GM23338 (cell line): ENCODE measurements around the gene INHBC. TPM values are rescaled to one million over a fixed set of nuclear protein-coding genes. Genes with fewer than 3 reads are reported as not detected.
A peak's percentile ranks its signal among the peaks of the same experiment; 100 is the strongest.

Experiments used
- ATAC-seq: fragments of 200-7000 bp; cut with Tn5 transposase; 3 replicates; pipeline ENCODE4 v1.9.1; 2020
- DNase-seq: peaks from one replicate; pipeline ENCODE4 v3.0.0-alpha.2; 2015; ENCODE audit warnings: low spot score
- H2AFZ ChIP-seq: fragments of 200-600 bp; sonication (generic); 2 replicates; pipeline ENCODE4 v1.8.0; 2016; ENCODE audit warnings: antibody characterized with exemption, mild to moderate bottlenecking, moderate library complexity
- H3F3A ChIP-seq: fragments of 200-600 bp; sonication (generic); replicated peaks from 2 replicates; pipeline ENCODE4 v1.8.0; 2017; ENCODE audit warnings: antibody characterized with exemption, mixed run types, low read depth
- H3K27ac ChIP-seq: fragments of 200-600 bp; sonication (generic); 2 replicates; pipeline ENCODE4 v1.6.1; 2016; ENCODE audit warnings: low read depth
- H3K27me3 ChIP-seq: fragments of 200-600 bp; sonication (generic); 2 replicates; pipeline ENCODE4 v1.8.0; 2016; ENCODE audit warnings: mild to moderate bottlenecking, mixed run types, moderate library complexity; ENCODE audit not compliant: insufficient read depth
- H3K36me3 ChIP-seq: fragments of 200-600 bp; sonication (generic); 2 replicates; pipeline ENCODE4 v1.8.0; 2016; ENCODE audit warnings: mild to moderate bottlenecking; ENCODE audit not compliant: insufficient read depth
- H3K4me1 ChIP-seq: fragments of 200-600 bp; sonication (generic); 2 replicates; pipeline ENCODE4 v1.8.0; 2016; ENCODE audit warnings: mild to moderate bottlenecking, moderate library complexity; ENCODE audit not compliant: insufficient read depth
- H3K4me2 ChIP-seq: fragments of 200-600 bp; sonication (generic); 2 replicates; pipeline ENCODE4 v1.7.1; 2017; ENCODE audit warnings: mixed run types
- H3K4me3 ChIP-seq: fragments of 200-600 bp; sonication (generic); 2 replicates; pipeline ENCODE4 v1.6.1; 2016; ENCODE audit warnings: mixed run types
- H3K79me2 ChIP-seq: fragments of 200-600 bp; sonication (generic); replicated peaks from 2 replicates; pipeline ENCODE4 v1.8.0; 2017; ENCODE audit warnings: mild to moderate bottlenecking; ENCODE audit not compliant: insufficient read depth
- H3K9me2 ChIP-seq: fragments of 200-600 bp; sonication (generic); 2 replicates; pipeline ENCODE4 v1.8.0; 2017; ENCODE audit not compliant: insufficient read depth
- H4K20me1 ChIP-seq: fragments of 200-600 bp; sonication (generic); replicated peaks from 2 replicates; pipeline ENCODE4 v1.8.0; 2017; ENCODE audit warnings: mild to moderate bottlenecking; ENCODE audit not compliant: insufficient read depth
- H3K27ac Mint-ChIP-seq: 2 replicates; pipeline ENCODE4 v1.8.0; 2020; ENCODE audit warnings: inconsistent platforms, mild to moderate bottlenecking, moderate library complexity, mixed read lengths
- H3K27me3 Mint-ChIP-seq: 3 replicates; pipeline ENCODE4 v1.8.0; 2022; ENCODE audit warnings: low read depth, mild to moderate bottlenecking, moderate library complexity, mixed read lengths, inconsistent platforms; ENCODE audit not compliant: insufficient read depth, poor library complexity
- H3K36me3 Mint-ChIP-seq: 3 replicates; pipeline ENCODE4 v1.8.0; 2021; ENCODE audit warnings: low read depth, mild to moderate bottlenecking, inconsistent platforms, moderate library complexity, mixed read lengths
- H3K4me1 Mint-ChIP-seq: 3 replicates; pipeline ENCODE4 v1.8.0; 2020; ENCODE audit warnings: mild to moderate bottlenecking, inconsistent platforms, mixed read lengths
- H3K4me3 Mint-ChIP-seq: 3 replicates; pipeline ENCODE4 v1.8.0; 2021; ENCODE audit warnings: moderate library complexity, mild to moderate bottlenecking, inconsistent platforms, mixed read lengths
- H3K9me3 Mint-ChIP-seq: 3 replicates; pipeline ENCODE4 v1.8.0; 2020; ENCODE audit warnings: moderate library complexity, mild to moderate bottlenecking, inconsistent platforms, mixed read lengths
- CREB1 ChIP-seq: fragments of 250-450 bp; sonication (Bioruptor Pico); IDR thresholded peaks from 2 replicates; pipeline ENCODE4 v1.5.0; 2020; ENCODE audit warnings: low read depth, mild to moderate bottlenecking, moderate library complexity
- EZH2 ChIP-seq: fragments of 200-600 bp; sonication (generic); IDR thresholded peaks from one replicate; pipeline ENCODE4 v1.8.0; 2017; ENCODE audit warnings: antibody characterized with exemption, mild to moderate bottlenecking, low read depth; ENCODE audit not compliant: unreplicated experiment
- EZH2phosphoT487 ChIP-seq: fragments of 200-600 bp; sonication (generic); IDR thresholded peaks from one replicate; pipeline ENCODE4 v1.8.1; 2018; ENCODE audit warnings: antibody characterized with exemption; ENCODE audit not compliant: unreplicated experiment
- JUNB ChIP-seq: IDR thresholded peaks from one replicate; pipeline ENCODE4 v1.6.1; 2016; ENCODE audit warnings: antibody characterized with exemption; ENCODE audit not compliant: unreplicated experiment
- NANOG ChIP-seq: IDR thresholded peaks from 2 replicates; pipeline ENCODE4 v1.6.1; 2016; ENCODE audit warnings: antibody characterized with exemption, borderline replicate concordance
- POLR2AphosphoS5 ChIP-seq: IDR thresholded peaks from 2 replicates; pipeline ENCODE4 v1.6.1; 2016; ENCODE audit warnings: antibody characterized with exemption, low read depth
- STAT1 ChIP-seq: IDR thresholded peaks from one replicate; pipeline ENCODE4 v1.6.1; 2016; ENCODE audit warnings: antibody characterized with exemption; ENCODE audit not compliant: unreplicated experiment
- ZNF114 ChIP-seq: fragments of 250-450 bp; sonication (Bioruptor Pico); IDR thresholded peaks from 2 replicates; pipeline ENCODE4 v1.5.0; 2020; ENCODE audit warnings: mild to moderate bottlenecking, moderate library complexity
- ZNF331 ChIP-seq: fragments of 250-450 bp; sonication (Bioruptor Pico); IDR thresholded peaks from 2 replicates; pipeline ENCODE4 v1.5.0; 2020; ENCODE audit warnings: low read depth, mild to moderate bottlenecking, moderate library complexity
- polyA plus RNA-seq: library from polyadenylated mRNA; unstranded; fragments of >200 nt; fragmentation: Nextera tagmentation; extraction: Ambion mirVana; gene quantifications from 2 replicates; pipeline ENCODE4 v1.2.1, GENCODE V29; 2016
- total RNA-seq: library from RNA; depleted of rRNA; stranded (reverse); fragments of >200 nt; shearing (Covaris generic); gene quantifications from 2 replicates; pipeline ENCODE4 v1.2.3, GENCODE V29; 2014
- TF ChIP-seq, protein P1 (sequence below): fragments of 250-450 bp; sonication (Bioruptor Pico); IDR thresholded peaks from 2 replicates; pipeline ENCODE4 v1.5.0; 2020; ENCODE audit warnings: mild to moderate bottlenecking, moderate library complexity
- TF ChIP-seq, protein P2 (sequence below): IDR thresholded peaks from 2 replicates; pipeline ENCODE4 v1.6.1; 2016; ENCODE audit warnings: antibody characterized with exemption
- TF ChIP-seq, protein P3 (sequence below), 2 experiments: fragments of 200-600 bp in 1 of 2; sonication (generic) in 1 of 2; conservative IDR thresholded peaks; 2 replicates each; pipeline versions ENCODE4 v1.5.1 to v1.6.1; 2016 to 2017; ENCODE audit warnings: antibody characterized with exemption in 2 of 2, low read depth in 2 of 2, mild to moderate bottlenecking in 2 of 2, moderate library complexity in 1 of 2
- TF ChIP-seq, protein P4 (sequence below): IDR thresholded peaks from one replicate; pipeline ENCODE4 v1.6.1; 2018; ENCODE audit warnings: antibody characterized with exemption; ENCODE audit not compliant: unreplicated experiment

INHBC gene
- total and polyA plus RNA-seq, 2 experiments from 2014 or later, result 0.53 TPM; not detected in 1

DNA sequence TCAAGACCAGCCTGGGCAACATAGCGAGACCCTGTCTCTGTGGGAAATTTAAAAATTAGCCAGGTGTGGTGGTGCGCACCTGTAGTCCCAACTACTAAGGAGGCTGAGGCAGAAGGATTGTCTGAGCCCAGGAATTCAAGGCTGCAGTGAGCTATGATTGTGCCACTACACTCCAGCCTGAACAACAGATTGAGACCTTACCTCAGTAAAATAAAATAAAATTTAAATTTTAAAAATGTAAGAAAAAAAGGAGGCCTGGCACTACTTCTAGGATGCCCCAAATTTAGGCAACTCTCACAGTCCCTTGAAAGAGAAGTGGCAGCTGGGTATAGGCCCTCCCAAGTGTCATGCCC, 19.6 kb downstream of the INHBC start:
- peak overlapping the region; percentile 100 for H3K27ac Mint-ChIP-seq
- H3K9me3 Mint-ChIP-seq, result no peaks in the 10 kb centered on the region; the same call in 2 of the 3 replicates
- TF ChIP-seq STAT1, result no peak
- TF ChIP-seq, protein P1, sequence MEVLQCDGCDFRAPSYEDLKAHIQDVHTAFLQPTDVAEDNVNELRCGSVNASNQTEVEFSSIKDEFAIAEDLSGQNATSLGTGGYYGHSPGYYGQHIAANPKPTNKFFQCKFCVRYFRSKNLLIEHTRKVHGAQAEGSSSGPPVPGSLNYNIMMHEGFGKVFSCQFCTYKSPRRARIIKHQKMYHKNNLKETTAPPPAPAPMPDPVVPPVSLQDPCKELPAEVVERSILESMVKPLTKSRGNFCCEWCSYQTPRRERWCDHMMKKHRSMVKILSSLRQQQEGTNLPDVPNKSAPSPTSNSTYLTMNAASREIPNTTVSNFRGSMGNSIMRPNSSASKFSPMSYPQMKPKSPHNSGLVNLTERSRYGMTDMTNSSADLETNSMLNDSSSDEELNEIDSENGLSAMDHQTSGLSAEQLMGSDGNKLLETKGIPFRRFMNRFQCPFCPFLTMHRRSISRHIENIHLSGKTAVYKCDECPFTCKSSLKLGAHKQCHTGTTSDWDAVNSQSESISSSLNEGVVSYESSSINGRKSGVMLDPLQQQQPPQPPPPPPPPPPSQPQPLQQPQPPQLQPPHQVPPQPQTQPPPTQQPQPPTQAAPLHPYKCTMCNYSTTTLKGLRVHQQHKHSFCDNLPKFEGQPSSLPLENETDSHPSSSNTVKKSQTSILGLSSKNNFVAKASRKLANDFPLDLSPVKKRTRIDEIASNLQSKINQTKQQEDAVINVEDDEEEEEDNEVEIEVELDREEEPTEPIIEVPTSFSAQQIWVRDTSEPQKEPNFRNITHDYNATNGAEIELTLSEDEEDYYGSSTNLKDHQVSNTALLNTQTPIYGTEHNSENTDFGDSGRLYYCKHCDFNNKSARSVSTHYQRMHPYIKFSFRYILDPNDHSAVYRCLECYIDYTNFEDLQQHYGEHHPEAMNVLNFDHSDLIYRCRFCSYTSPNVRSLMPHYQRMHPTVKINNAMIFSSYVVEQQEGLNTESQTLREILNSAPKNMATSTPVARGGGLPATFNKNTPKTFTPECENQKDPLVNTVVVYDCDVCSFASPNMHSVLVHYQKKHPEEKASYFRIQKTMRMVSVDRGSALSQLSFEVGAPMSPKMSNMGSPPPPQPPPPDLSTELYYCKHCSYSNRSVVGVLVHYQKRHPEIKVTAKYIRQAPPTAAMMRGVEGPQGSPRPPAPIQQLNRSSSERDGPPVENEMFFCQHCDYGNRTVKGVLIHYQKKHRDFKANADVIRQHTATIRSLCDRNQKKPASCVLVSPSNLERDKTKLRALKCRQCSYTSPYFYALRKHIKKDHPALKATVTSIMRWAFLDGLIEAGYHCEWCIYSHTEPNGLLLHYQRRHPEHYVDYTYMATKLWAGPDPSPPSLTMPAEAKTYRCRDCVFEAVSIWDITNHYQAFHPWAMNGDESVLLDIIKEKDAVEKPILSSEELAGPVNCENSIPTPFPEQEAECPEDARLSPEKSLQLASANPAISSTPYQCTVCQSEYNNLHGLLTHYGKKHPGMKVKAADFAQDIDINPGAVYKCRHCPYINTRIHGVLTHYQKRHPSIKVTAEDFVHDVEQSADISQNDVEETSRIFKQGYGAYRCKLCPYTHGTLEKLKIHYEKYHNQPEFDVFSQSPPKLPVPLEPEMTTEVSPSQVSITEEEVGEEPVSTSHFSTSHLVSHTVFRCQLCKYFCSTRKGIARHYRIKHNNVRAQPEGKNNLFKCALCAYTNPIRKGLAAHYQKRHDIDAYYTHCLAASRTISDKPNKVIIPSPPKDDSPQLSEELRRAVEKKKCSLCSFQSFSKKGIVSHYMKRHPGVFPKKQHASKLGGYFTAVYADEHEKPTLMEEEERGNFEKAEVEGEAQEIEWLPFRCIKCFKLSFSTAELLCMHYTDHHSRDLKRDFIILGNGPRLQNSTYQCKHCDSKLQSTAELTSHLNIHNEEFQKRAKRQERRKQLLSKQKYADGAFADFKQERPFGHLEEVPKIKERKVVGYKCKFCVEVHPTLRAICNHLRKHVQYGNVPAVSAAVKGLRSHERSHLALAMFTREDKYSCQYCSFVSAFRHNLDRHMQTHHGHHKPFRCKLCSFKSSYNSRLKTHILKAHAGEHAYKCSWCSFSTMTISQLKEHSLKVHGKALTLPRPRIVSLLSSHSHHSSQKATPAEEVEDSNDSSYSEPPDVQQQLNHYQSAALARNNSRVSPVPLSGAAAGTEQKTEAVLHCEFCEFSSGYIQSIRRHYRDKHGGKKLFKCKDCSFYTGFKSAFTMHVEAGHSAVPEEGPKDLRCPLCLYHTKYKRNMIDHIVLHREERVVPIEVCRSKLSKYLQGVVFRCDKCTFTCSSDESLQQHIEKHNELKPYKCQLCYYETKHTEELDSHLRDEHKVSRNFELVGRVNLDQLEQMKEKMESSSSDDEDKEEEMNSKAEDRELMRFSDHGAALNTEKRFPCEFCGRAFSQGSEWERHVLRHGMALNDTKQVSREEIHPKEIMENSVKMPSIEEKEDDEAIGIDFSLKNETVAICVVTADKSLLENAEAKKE, result no peak
- no peak for TF ChIP-seq ZNF331 (CRISPR knock-in tag)
- TF ChIP-seq, protein P2, sequence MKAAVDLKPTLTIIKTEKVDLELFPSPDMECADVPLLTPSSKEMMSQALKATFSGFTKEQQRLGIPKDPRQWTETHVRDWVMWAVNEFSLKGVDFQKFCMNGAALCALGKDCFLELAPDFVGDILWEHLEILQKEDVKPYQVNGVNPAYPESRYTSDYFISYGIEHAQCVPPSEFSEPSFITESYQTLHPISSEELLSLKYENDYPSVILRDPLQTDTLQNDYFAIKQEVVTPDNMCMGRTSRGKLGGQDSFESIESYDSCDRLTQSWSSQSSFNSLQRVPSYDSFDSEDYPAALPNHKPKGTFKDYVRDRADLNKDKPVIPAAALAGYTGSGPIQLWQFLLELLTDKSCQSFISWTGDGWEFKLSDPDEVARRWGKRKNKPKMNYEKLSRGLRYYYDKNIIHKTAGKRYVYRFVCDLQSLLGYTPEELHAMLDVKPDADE, result no peak
- TF ChIP-seq, protein P3, sequence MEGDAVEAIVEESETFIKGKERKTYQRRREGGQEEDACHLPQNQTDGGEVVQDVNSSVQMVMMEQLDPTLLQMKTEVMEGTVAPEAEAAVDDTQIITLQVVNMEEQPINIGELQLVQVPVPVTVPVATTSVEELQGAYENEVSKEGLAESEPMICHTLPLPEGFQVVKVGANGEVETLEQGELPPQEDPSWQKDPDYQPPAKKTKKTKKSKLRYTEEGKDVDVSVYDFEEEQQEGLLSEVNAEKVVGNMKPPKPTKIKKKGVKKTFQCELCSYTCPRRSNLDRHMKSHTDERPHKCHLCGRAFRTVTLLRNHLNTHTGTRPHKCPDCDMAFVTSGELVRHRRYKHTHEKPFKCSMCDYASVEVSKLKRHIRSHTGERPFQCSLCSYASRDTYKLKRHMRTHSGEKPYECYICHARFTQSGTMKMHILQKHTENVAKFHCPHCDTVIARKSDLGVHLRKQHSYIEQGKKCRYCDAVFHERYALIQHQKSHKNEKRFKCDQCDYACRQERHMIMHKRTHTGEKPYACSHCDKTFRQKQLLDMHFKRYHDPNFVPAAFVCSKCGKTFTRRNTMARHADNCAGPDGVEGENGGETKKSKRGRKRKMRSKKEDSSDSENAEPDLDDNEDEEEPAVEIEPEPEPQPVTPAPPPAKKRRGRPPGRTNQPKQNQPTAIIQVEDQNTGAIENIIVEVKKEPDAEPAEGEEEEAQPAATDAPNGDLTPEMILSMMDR (conservative IDR thresholded peaks at IDR 0.05; ENCODE audit: low read depth in 2 of 2), result no peak
- no peak for TF ChIP-seq POLR2AphosphoS5
- TF ChIP-seq ZNF114, result no peak
- no peak for TF ChIP-seq CREB1
- TF ChIP-seq, protein P4, sequence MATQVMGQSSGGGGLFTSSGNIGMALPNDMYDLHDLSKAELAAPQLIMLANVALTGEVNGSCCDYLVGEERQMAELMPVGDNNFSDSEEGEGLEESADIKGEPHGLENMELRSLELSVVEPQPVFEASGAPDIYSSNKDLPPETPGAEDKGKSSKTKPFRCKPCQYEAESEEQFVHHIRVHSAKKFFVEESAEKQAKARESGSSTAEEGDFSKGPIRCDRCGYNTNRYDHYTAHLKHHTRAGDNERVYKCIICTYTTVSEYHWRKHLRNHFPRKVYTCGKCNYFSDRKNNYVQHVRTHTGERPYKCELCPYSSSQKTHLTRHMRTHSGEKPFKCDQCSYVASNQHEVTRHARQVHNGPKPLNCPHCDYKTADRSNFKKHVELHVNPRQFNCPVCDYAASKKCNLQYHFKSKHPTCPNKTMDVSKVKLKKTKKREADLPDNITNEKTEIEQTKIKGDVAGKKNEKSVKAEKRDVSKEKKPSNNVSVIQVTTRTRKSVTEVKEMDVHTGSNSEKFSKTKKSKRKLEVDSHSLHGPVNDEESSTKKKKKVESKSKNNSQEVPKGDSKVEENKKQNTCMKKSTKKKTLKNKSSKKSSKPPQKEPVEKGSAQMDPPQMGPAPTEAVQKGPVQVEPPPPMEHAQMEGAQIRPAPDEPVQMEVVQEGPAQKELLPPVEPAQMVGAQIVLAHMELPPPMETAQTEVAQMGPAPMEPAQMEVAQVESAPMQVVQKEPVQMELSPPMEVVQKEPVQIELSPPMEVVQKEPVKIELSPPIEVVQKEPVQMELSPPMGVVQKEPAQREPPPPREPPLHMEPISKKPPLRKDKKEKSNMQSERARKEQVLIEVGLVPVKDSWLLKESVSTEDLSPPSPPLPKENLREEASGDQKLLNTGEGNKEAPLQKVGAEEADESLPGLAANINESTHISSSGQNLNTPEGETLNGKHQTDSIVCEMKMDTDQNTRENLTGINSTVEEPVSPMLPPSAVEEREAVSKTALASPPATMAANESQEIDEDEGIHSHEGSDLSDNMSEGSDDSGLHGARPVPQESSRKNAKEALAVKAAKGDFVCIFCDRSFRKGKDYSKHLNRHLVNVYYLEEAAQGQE, result no peak
- TF ChIP-seq NANOG, result no peak
- no peak for TF ChIP-seq EZH2phosphoT487
- TF ChIP-seq EZH2, result no peak
- no peak for TF ChIP-seq JUNB
- DNase-seq (no peak), ATAC-seq (no peak)
- H4K20me1 ChIP-seq, result no peaks in the 10 kb centered on the region
- peak overlapping the region; percentile 82 for H3K4me3 Mint-ChIP-seq
- H3K9me2 ChIP-seq, result no peaks in the 10 kb centered on the region
- H3F3A ChIP-seq, result peaks cover 10% of the 10 kb centered on the region; the same call in 1 of the 2 replicates
- peaks cover 35% of the 10 kb centered on the region for H3K27me3 Mint-ChIP-seq
- H3K27ac ChIP-seq, result peak overlapping the region; percentile 99
- H3K4me1 Mint-ChIP-seq, result peaks cover 60% of the 10 kb centered on the region
- H3K36me3 Mint-ChIP-seq, result peaks cover 25% of the 10 kb centered on the region
- no peak overlapping the region for H2AFZ ChIP-seq
- H3K79me2 ChIP-seq, result peaks cover 19% of the 10 kb centered on the region
- H3K4me3 ChIP-seq, result no peak overlapping the region; the same call in 1 of the 2 replicates
- H3K36me3 ChIP-seq, result no peaks in the 10 kb centered on the region
- no peaks in the 10 kb centered on the region for H3K27me3 ChIP-seq
- H3K4me2 ChIP-seq, result peak overlapping the region; percentile 74
- H3K4me1 ChIP-seq, result peaks cover 60% of the 10 kb centered on the region
